Suppressor macrophage (primary cell): ENCODE results near the gene SLC22A23.
"Not testable (repeated sequence)": the region's sequence is repeated elsewhere in the genome, so short reads cannot be mapped to it uniquely, and the experiment has no call there.

Experiments used
- DNase-seq, 4 experiments: peaks; one replicate each; pipeline ENCODE4 v3.0.0-alpha.2; 2020 to 2022

The SLC22A23 gene

GRCh38 chr6:3402310-3403237, 54.3 kb downstream of the SLC22A23 start:
- DNase-seq: no peak

GRCh38 chr6:3400162-3400561, 56.7 kb downstream of the SLC22A23 start:
- DNase-seq: no peak

GRCh38 chr6:3398755-3399696, 57.8 kb downstream of the SLC22A23 start:
- DNase-seq: no peak

- DNase-seq: no peak
Observed at GRCh38 chr6:3398165-3398562, 58.7 kb downstream of the SLC22A23 start.

- DNase-seq: no peak
Observed at GRCh38 chr6:3397229-3398164, 59.4 kb downstream of the SLC22A23 start.

GRCh38 chr6:3396503-3397180, 60.2 kb downstream of the SLC22A23 start:
- no peak for DNase-seq

- no peak for DNase-seq
Observed at GRCh38 chr6:3394671-3395070, 62.2 kb downstream of the SLC22A23 start.

GRCh38 chr6:3393836-3394202, 63.0 kb downstream of the SLC22A23 start:
- DNase-seq: no peak

- DNase-seq: no peak
Observed at GRCh38 chr6:3392930-3393835, 63.7 kb downstream of the SLC22A23 start.

GRCh38 chr6:3391902-3392458, 64.9 kb downstream of the SLC22A23 start:
- DNase-seq: peak; percentile 31 to 65 (median 58)

GRCh38 chr6:3390698-3391097, 66.2 kb downstream of the SLC22A23 start:
- no peak for DNase-seq

GRCh38 chr6:3389390-3390167, 67.3 kb downstream of the SLC22A23 start:
- DNase-seq: no peak

- peak in 1 of 4 experiments; percentile 15 for DNase-seq
Observed at GRCh38 chr6:3388786-3389185, 68.1 kb downstream of the SLC22A23 start.

GRCh38 chr6:3386374-3386857, 70.4 kb downstream of the SLC22A23 start:
- no peak for DNase-seq

GRCh38 chr6:3385660-3386151, 71.1 kb downstream of the SLC22A23 start:
- peak; percentile 35 to 69 (median 58) for DNase-seq

GRCh38 chr6:3385181-3385580, 71.7 kb downstream of the SLC22A23 start:
- DNase-seq: not testable (repeated sequence)

GRCh38 chr6:3384241-3385143, 72.4 kb downstream of the SLC22A23 start:
- peak in 3 of 4 experiments; percentile 8 to 53 (median 26) for DNase-seq

GRCh38 chr6:3383525-3383924, 73.3 kb downstream of the SLC22A23 start:
- peak in 3 of 4 experiments; percentile 35 to 40 (median 39) for DNase-seq
